OCI-LY3 (cell line): ENCODE results near the gene PARN.
"Not testable (repeated sequence)": the region's sequence is repeated elsewhere in the genome, so short reads cannot be mapped to it uniquely, and the experiment has no call there.

Experiments used
- H2AFZ ChIP-seq: fragments of 200-600, 300-600 bp; shearing (Covaris generic); 2 replicates; pipeline ENCODE4 v1.6.0; 2014; ENCODE audit warnings: antibody characterized with exemption, low read depth, low read length
- H3K27ac ChIP-seq: fragments of 200-600, 300-600 bp; sonication (generic); 2 replicates; pipeline ENCODE4 v1.5.1; 2014; ENCODE audit warnings: mild to moderate bottlenecking, low read length, moderate library complexity, mixed read lengths
- H3K27me3 ChIP-seq: fragments of 200-600, 300-600 bp; sonication (generic); 2 replicates; pipeline ENCODE4 v1.6.1; 2014; ENCODE audit warnings: low read depth, low read length, mixed read lengths
- H3K36me3 ChIP-seq: fragments of 200-600, 300-600 bp; sonication (generic); replicated peaks from 2 replicates; pipeline ENCODE3; 2014; ENCODE audit warnings: low read depth, low read length, mixed read lengths
- H3K4me1 ChIP-seq: fragments of 300-600, 200-600 bp; sonication (generic); 2 replicates; pipeline ENCODE4 v1.6.1; 2014; ENCODE audit warnings: low read length, mixed read lengths
- H3K4me2 ChIP-seq: fragments of 200-600, 300-600 bp; sonication (generic); 2 replicates; pipeline ENCODE4 v1.6.1; 2014; ENCODE audit warnings: low read length, mixed read lengths
- H3K4me3 ChIP-seq: fragments of 300-600, 200-600 bp; sonication (generic); 2 replicates; pipeline ENCODE4 v1.5.1; 2014; ENCODE audit warnings: antibody characterized with exemption, mild to moderate bottlenecking, low read length, moderate library complexity
- H3K79me2 ChIP-seq: fragments of 300-600, 200-600 bp; shearing (Covaris generic); 2 replicates; pipeline ENCODE4 v1.6.1; 2014; ENCODE audit warnings: mild to moderate bottlenecking, low read length, mixed read lengths
- H3K9ac ChIP-seq: fragments of 300-600, 200-600 bp; shearing (Covaris generic); 2 replicates; pipeline ENCODE4 v1.6.0; 2014; ENCODE audit warnings: mild to moderate bottlenecking, low read length, moderate library complexity
- H3K9me3 ChIP-seq: fragments of 200-600, 300-600 bp; shearing (Covaris generic); 2 replicates; pipeline ENCODE4 v1.6.1; 2014; ENCODE audit warnings: low read length, mixed read lengths; ENCODE audit not compliant: insufficient read depth
- H4K20me1 ChIP-seq: fragments of 200-600, 300-600 bp; sonication (generic); 2 replicates; pipeline ENCODE4 v1.6.1; 2016; ENCODE audit warnings: low read length, mixed read lengths; ENCODE audit not compliant: insufficient read depth
- CTCF ChIP-seq: fragments of 200-600, 300-600 bp; sonication (generic); IDR thresholded peaks from 2 replicates; pipeline ENCODE4 v1.5.1; 2014; ENCODE audit warnings: antibody characterized with exemption, low read length, low read depth
- EZH2phosphoT487 ChIP-seq: fragments of 200-600 bp; shearing (Covaris generic); IDR thresholded peaks from 2 replicates; pipeline ENCODE4 v1.6.1; 2018; ENCODE audit warnings: antibody characterized with exemption, mixed run types, low read depth

Gene PARN

GRCh38 chr16:14445937-14446715, 183.9 kb downstream of the PARN start:
- TF ChIP-seq CTCF (no peak), EZH2phosphoT487 (no peak)
- Histone ChIP-seq H4K20me1 (no peaks in the 10 kb centered on the region), H3K36me3 (peaks cover 10% of the 10 kb centered on the region), H3K4me2 (no peak overlapping the region), H3K27ac (no peak overlapping the region), H2AFZ (no peak overlapping the region), H3K27me3 (no peaks in the 10 kb centered on the region), H3K4me1 (no peaks in the 10 kb centered on the region), H3K4me3 (no peak overlapping the region), H3K9ac (no peak overlapping the region), H3K9me3 (no peaks in the 10 kb centered on the region), H3K79me2 (no peaks in the 10 kb centered on the region)

- no peak overlapping the region for H3K9ac ChIP-seq
- TF ChIP-seq CTCF (peak; percentile 23; the same call in 1 of the 2 replicates), EZH2phosphoT487 (no peak)
- H3K4me2 ChIP-seq = no peak overlapping the region
- no peaks in the 10 kb centered on the region for H3K27me3 ChIP-seq
- H3K9me3 ChIP-seq = no peaks in the 10 kb centered on the region
- H3K36me3 ChIP-seq = peaks cover 10% of the 10 kb centered on the region
- no peak overlapping the region for H3K27ac ChIP-seq
- no peak overlapping the region for H2AFZ ChIP-seq
- no peaks in the 10 kb centered on the region for H3K4me1 ChIP-seq
- H4K20me1 ChIP-seq = no peaks in the 10 kb centered on the region
- no peak overlapping the region for H3K4me3 ChIP-seq
- no peaks in the 10 kb centered on the region for H3K79me2 ChIP-seq
Observed at GRCh38 chr16:14444979-14445810, 184.9 kb downstream of the PARN start.

GRCh38 chr16:14441533-14441932, 188.5 kb downstream of the PARN start:
- H3K27ac ChIP-seq, H4K20me1 ChIP-seq, H3K4me1 ChIP-seq, H3K9me3 ChIP-seq, H2AFZ ChIP-seq, H3K79me2 ChIP-seq, H3K4me2 ChIP-seq, H3K4me3 ChIP-seq, H3K27me3 ChIP-seq, H3K9ac ChIP-seq, H3K36me3 ChIP-seq: not testable (repeated sequence)

GRCh38 chr16:14438256-14438655, 191.8 kb downstream of the PARN start:
- Histone ChIP-seq H3K4me1 (no peaks in the 10 kb centered on the region), H3K4me3 (no peak overlapping the region), H3K36me3 (no peaks in the 10 kb centered on the region), H3K9me3 (no peaks in the 10 kb centered on the region), H3K9ac (no peak overlapping the region), H3K27ac (no peak overlapping the region), H3K27me3 (no peaks in the 10 kb centered on the region), H4K20me1 (no peaks in the 10 kb centered on the region), H2AFZ (no peak overlapping the region), H3K4me2 (no peak overlapping the region), H3K79me2 (no peaks in the 10 kb centered on the region)
- TF ChIP-seq CTCF = no peak
- no peak for TF ChIP-seq EZH2phosphoT487
